ENCODE results near the gene PIM1. TPM values are rescaled to one million over a fixed set of nuclear protein-coding genes. Genes with fewer than 3 reads are reported as not detected.
A peak's percentile ranks its signal among the peaks of the same experiment; 100 is the strongest.

The PIM1 gene
- polyA plus RNA-seq, 4 donors: 26.0 to 118 (median 57.8) TPM

DNA sequence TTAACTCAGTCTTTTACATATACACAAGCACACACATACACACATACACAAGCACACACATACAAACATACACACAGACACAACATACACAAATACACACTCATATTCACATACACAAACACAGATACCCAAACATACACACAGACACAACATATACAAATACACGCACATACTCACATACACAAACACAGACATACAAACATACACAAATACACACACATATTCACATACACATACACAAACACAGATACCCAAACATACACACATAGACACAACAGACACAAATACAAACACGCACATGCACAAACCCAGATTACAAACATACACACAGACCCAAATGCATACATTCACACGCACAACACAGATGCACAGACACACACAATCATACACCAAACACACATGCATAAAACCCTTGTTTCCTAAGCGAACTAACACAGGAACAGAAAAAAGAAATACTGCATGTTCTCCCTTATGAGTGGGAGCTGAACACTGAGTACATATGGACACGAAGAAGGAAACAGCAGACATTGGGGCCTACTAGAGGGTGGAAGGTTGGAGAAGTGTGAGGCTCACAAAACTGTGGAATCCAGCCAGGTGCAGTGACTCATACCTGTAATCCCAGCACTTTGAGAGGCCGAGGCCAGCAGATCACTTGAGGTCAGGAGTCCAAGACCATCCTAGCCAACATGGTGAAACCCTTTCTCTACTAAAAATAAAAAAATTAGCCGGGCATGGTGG is 34.2 kb downstream of the PIM1 start:
- H3K27ac ChIP-seq (ENCODE audit: low read depth in 1 of 3, low read length in 2 of 3): peak overlapping the region; percentile 6 to 79 (median 37)
- DNase-seq: peak; percentile 88 to 96
- WGBS, 3 donors: 33 to 60% (median 40%) methylated on average over 7 of the region's 7 CpGs
- FAIRE-seq: no peak
- H3K4me3 ChIP-seq (ENCODE audit: low read depth in 1 of 3, low read length in 3 of 3): no peak overlapping the region
- no peaks in the 10 kb centered on the region for H3K36me3 ChIP-seq (ENCODE audit: control insufficient read depth in 3 of 3, insufficient read depth in 2 of 3, low read depth in 1 of 3, low read length in 3 of 3)
- no peaks in the 10 kb centered on the region for H3K9me3 ChIP-seq (ENCODE audit: control insufficient read depth in 2 of 2, insufficient read depth in 1 of 2, low read depth in 1 of 2, low read length in 1 of 2)
- H3K27me3 ChIP-seq (ENCODE audit: control insufficient read depth in 3 of 3, insufficient read depth in 3 of 3, low read length in 3 of 3): no peaks in the 10 kb centered on the region
- H3K4me1 ChIP-seq (ENCODE audit: control insufficient read depth in 3 of 3, insufficient read depth in 2 of 3, low read depth in 1 of 3, low read length in 2 of 3): peaks cover 3 to 39% (median 9%) of the 10 kb centered on the region in 3 donors

GRCh38 chr6:37205175-37205996 is 35.4 kb downstream of the PIM1 start:
- H3K27ac ChIP-seq (ENCODE audit: low read depth in 1 of 3, low read length in 2 of 3): peak overlapping the region in 1 of 3 donors; percentile 30
- no peak for FAIRE-seq
- peaks cover 3 to 35% (median 9%) of the 10 kb centered on the region in 3 donors for H3K4me1 ChIP-seq (ENCODE audit: control insufficient read depth in 3 of 3, insufficient read depth in 2 of 3, low read depth in 1 of 3, low read length in 2 of 3)
- no peak overlapping the region for H3K4me3 ChIP-seq (ENCODE audit: low read depth in 1 of 3, low read length in 3 of 3)
- H3K27me3 ChIP-seq (ENCODE audit: control insufficient read depth in 3 of 3, insufficient read depth in 3 of 3, low read length in 3 of 3): no peaks in the 10 kb centered on the region
- WGBS, 3 donors: 64 to 80% (median 74%) methylated on average over 13 of the region's 13 CpGs
- H3K36me3 ChIP-seq (ENCODE audit: control insufficient read depth in 3 of 3, insufficient read depth in 2 of 3, low read depth in 1 of 3, low read length in 3 of 3): no peaks in the 10 kb centered on the region
- no peaks in the 10 kb centered on the region for H3K9me3 ChIP-seq (ENCODE audit: control insufficient read depth in 2 of 2, insufficient read depth in 1 of 2, low read depth in 1 of 2, low read length in 1 of 2)
- no peak for DNase-seq

DNA sequence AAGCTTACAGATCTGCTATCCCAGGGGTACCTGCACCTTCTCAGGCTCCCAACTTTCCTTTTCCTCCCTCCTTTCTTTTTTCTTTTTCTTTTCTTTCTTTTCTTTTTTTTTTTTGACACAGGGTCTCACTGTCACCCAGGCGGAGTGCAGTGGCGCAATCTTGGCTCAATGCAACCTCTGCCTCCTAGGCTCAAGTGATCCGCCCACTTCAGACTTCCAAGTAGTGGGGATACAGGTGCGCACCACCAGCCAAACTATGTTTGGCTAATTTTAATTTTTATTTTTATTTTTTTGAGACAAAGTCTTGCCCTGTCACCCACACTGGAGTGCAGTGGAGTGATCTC is 36.0 kb downstream of the PIM1 start:
- peaks cover 3 to 35% (median 9%) of the 10 kb centered on the region in 3 donors for H3K4me1 ChIP-seq (ENCODE audit: control insufficient read depth in 3 of 3, insufficient read depth in 2 of 3, low read depth in 1 of 3, low read length in 2 of 3)
- 85 to 91% (median 87%) methylated on average over 4 of the region's 4 CpGs for WGBS, 3 donors
- no peak for FAIRE-seq
- no peaks in the 10 kb centered on the region for H3K27me3 ChIP-seq (ENCODE audit: control insufficient read depth in 3 of 3, insufficient read depth in 3 of 3, low read length in 3 of 3)
- H3K4me3 ChIP-seq (ENCODE audit: low read depth in 1 of 3, low read length in 3 of 3): no peak overlapping the region
- H3K9me3 ChIP-seq (ENCODE audit: control insufficient read depth in 2 of 2, insufficient read depth in 1 of 2, low read depth in 1 of 2, low read length in 1 of 2): no peaks in the 10 kb centered on the region
- no peak overlapping the region for H3K27ac ChIP-seq (ENCODE audit: low read depth in 1 of 3, low read length in 2 of 3)
- no peak for DNase-seq
- H3K36me3 ChIP-seq (ENCODE audit: control insufficient read depth in 3 of 3, insufficient read depth in 2 of 3, low read depth in 1 of 3, low read length in 3 of 3): no peaks in the 10 kb centered on the region

DNA sequence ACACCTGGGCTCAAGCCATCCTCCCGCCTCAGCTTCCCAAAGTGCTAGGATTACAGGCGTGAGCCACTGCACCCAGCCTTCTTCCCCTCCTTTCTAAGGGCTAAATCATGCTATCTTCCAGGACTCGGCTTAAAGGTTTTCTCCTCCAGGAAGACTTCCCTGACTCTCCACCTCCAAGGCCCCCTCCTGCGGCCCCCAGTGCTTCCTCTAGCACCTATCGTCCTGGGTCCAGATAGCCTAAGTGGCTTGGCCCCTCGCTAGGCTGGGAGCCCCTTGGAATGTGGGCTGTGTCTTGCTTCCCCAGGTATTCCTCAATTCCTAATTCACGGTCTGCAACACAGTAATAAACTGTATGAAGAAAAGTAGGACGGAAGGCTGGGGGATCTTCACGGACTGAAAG is 36.7 kb downstream of the PIM1 start:
- DNase-seq: no peak

GRCh38 chr6:37207903-37208456 is 38.0 kb downstream of the PIM1 start:
- no peaks in the 10 kb centered on the region for H3K9me3 ChIP-seq (ENCODE audit: control insufficient read depth in 2 of 2, insufficient read depth in 1 of 2, low read depth in 1 of 2, low read length in 1 of 2)
- no peak overlapping the region for H3K27ac ChIP-seq (ENCODE audit: low read depth in 1 of 3, low read length in 2 of 3)
- no peaks in the 10 kb centered on the region for H3K36me3 ChIP-seq (ENCODE audit: control insufficient read depth in 3 of 3, insufficient read depth in 2 of 3, low read depth in 1 of 3, low read length in 3 of 3)
- 53 to 62% (median 54%) methylated on average over 7 of the region's 7 CpGs for WGBS, 3 donors
- peak; percentile 89 to 92 for DNase-seq
- H3K27me3 ChIP-seq (ENCODE audit: control insufficient read depth in 3 of 3, insufficient read depth in 3 of 3, low read length in 3 of 3): no peaks in the 10 kb centered on the region
- no peak for FAIRE-seq
- H3K4me1 ChIP-seq (ENCODE audit: control insufficient read depth in 3 of 3, insufficient read depth in 2 of 3, low read depth in 1 of 3, low read length in 2 of 3): peaks cover 3 to 22% (median 6%) of the 10 kb centered on the region in 3 donors
- H3K4me3 ChIP-seq (ENCODE audit: low read depth in 1 of 3, low read length in 3 of 3): no peak overlapping the region

More for the DNA sequence above, 36.7 kb downstream of the PIM1 start:
- Histone ChIP-seq H3K27ac (ENCODE audit: low read depth in 1 of 3, low read length in 2 of 3) (no peak overlapping the region), H3K27me3 (ENCODE audit: control insufficient read depth in 3 of 3, insufficient read depth in 3 of 3, low read length in 3 of 3) (no peaks in the 10 kb centered on the region), H3K4me3 (ENCODE audit: low read depth in 1 of 3, low read length in 3 of 3) (no peak overlapping the region), H3K36me3 (ENCODE audit: control insufficient read depth in 3 of 3, insufficient read depth in 2 of 3, low read depth in 1 of 3, low read length in 3 of 3) (no peaks in the 10 kb centered on the region), H3K9me3 (ENCODE audit: control insufficient read depth in 2 of 2, insufficient read depth in 1 of 2, low read depth in 1 of 2, low read length in 1 of 2) (no peaks in the 10 kb centered on the region), H3K4me1 (ENCODE audit: control insufficient read depth in 3 of 3, insufficient read depth in 2 of 3, low read depth in 1 of 3, low read length in 2 of 3) (peaks cover 3 to 32% (median 9%) of the 10 kb centered on the region in 3 donors)
- FAIRE-seq: no peak
- WGBS, 3 donors: 92 to 95% (median 95%) methylated on average over 9 of the region's 9 CpGs

GRCh38 chr6:37208793-37209192 is 38.8 kb downstream of the PIM1 start:
- FAIRE-seq (no peak), DNase-seq (no peak)
- no peaks in the 10 kb centered on the region for H3K27me3 ChIP-seq (ENCODE audit: control insufficient read depth in 3 of 3, insufficient read depth in 3 of 3, low read length in 3 of 3)
- no peaks in the 10 kb centered on the region for H3K36me3 ChIP-seq (ENCODE audit: control insufficient read depth in 3 of 3, insufficient read depth in 2 of 3, low read depth in 1 of 3, low read length in 3 of 3)
- WGBS, 3 donors: 83 to 92% (median 89%) methylated on average over 7 of the region's 7 CpGs
- no peak overlapping the region for H3K27ac ChIP-seq (ENCODE audit: low read depth in 1 of 3, low read length in 2 of 3)
- peaks cover 3 to 15% (median 6%) of the 10 kb centered on the region in 3 donors for H3K4me1 ChIP-seq (ENCODE audit: control insufficient read depth in 3 of 3, insufficient read depth in 2 of 3, low read depth in 1 of 3, low read length in 2 of 3)
- H3K9me3 ChIP-seq (ENCODE audit: control insufficient read depth in 2 of 2, insufficient read depth in 1 of 2, low read depth in 1 of 2, low read length in 1 of 2): no peaks in the 10 kb centered on the region
- no peak overlapping the region for H3K4me3 ChIP-seq (ENCODE audit: low read depth in 1 of 3, low read length in 3 of 3)

DNA sequence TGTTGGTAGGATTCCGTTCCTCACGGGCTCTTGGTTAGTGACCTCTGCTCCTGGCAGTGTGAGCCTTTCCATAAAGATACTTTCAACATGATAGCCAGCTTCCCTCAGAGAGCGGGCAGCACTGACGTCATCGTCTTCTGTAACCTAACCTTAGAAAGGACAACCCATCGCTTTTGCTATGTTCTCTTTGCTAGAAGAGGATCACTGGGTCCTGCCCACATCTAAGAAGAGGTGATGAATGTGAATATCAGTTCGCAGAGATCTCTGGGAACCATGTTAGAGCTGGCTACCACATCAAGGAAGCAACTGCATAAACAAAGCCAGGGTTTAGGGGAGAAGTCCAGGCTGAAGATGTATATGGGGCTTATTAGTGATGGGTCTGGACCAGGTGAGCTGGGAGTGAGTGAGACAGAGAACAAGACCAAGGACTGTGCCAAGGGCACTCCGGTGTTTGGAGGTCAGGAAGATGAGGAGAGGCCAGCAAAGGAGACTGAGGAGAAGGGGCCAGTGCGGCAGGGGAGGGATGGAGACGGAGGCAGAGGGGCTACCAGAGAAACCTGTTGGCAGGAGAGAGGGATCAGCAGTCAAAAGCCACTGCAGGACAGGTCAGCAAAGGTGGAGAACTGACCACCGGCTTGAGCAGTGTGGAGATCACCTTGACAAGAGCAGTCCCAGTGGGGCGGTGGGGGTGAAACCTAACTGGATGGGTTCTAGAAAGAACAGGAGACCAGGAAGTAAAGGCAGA is 39.7 kb downstream of the PIM1 start:
- Histone ChIP-seq H3K4me1 (ENCODE audit: control insufficient read depth in 3 of 3, insufficient read depth in 2 of 3, low read depth in 1 of 3, low read length in 2 of 3) (peaks cover 3 to 8% (median 6%) of the 10 kb centered on the region in 3 donors), H3K27ac (ENCODE audit: low read depth in 1 of 3, low read length in 2 of 3) (peak overlapping the region in 1 of 3 donors; percentile 68), H3K4me3 (ENCODE audit: low read depth in 1 of 3, low read length in 3 of 3) (no peak overlapping the region), H3K36me3 (ENCODE audit: control insufficient read depth in 3 of 3, insufficient read depth in 2 of 3, low read depth in 1 of 3, low read length in 3 of 3) (no peaks in the 10 kb centered on the region), H3K9me3 (ENCODE audit: control insufficient read depth in 2 of 2, insufficient read depth in 1 of 2, low read depth in 1 of 2, low read length in 1 of 2) (no peaks in the 10 kb centered on the region), H3K27me3 (ENCODE audit: control insufficient read depth in 3 of 3, insufficient read depth in 3 of 3, low read length in 3 of 3) (no peaks in the 10 kb centered on the region)
- 80 to 86% (median 86%) methylated on average over 12 of the region's 12 CpGs for WGBS, 3 donors
- FAIRE-seq (no peak), DNase-seq (no peak)

All from small intestine (tissue), 7 donors.